ENCODE results near the gene LIMK1. TPM values are rescaled to one million over a fixed set of nuclear protein-coding genes. Genes with fewer than 3 reads are reported as not detected.

Gene LIMK1
- total RNA-seq, 3 donors from 2014 or later, result 18.0 to 18.6 (median 18.1) TPM

GRCh38 chr7:74082770-74083116 is 861 bp upstream of the LIMK1 start:
- Histone ChIP-seq H3K27ac (no peak overlapping the region), H3K27me3 (no peaks in the 10 kb centered on the region), H3K4me3 (peak overlapping the region in 1 of 3 donors; percentile 79), H3K36me3 (no peaks in the 10 kb centered on the region), H3K4me1 (peaks cover 7% of the 10 kb centered on the region in 2 donors), H3K9me3 (no peaks in the 10 kb centered on the region)
- no peak for DNase-seq (ENCODE audit: low spot score in 2 of 2)
- TF ChIP-seq POLR2A (IDR thresholded peaks at IDR 0.05) (no peak), CTCF (IDR thresholded peaks at IDR 0.05) (no peak), POLR2AphosphoS5 (IDR thresholded peaks at IDR 0.05) (no peak)
- intact Hi-C loops (cut with DNase I; ENCODE audit: low total_unique reads), result no loop called here

GRCh38 chr7:74083928-74084721 is 521 bp downstream of the LIMK1 start:
- DNase-seq (ENCODE audit: low spot score in 2 of 2), result no peak
- no peak for TF ChIP-seq POLR2A (IDR thresholded peaks at IDR 0.05)
- no peak for TF ChIP-seq CTCF (IDR thresholded peaks at IDR 0.05)
- TF ChIP-seq POLR2AphosphoS5 (IDR thresholded peaks at IDR 0.05), result no peak
- Histone ChIP-seq H3K9me3 (no peaks in the 10 kb centered on the region), H3K36me3 (no peaks in the 10 kb centered on the region), H3K4me1 (peaks cover 7% of the 10 kb centered on the region in 2 donors), H3K27ac (peak overlapping the region; percentile 71 to 84), H3K4me3 (peak overlapping the region; percentile 74 to 84 (median 79)), H3K27me3 (no peaks in the 10 kb centered on the region)
- intact Hi-C loops (cut with DNase I; ENCODE audit: low total_unique reads), result loop anchor here (2.0 kb wide), 1 partner anchor 315 kb away; no protein-coding TSS in a partner anchor

GRCh38 chr7:74084722-74085578 is 1.3 kb downstream of the LIMK1 start:
- H3K9me3 ChIP-seq, result no peaks in the 10 kb centered on the region
- no peaks in the 10 kb centered on the region for H3K36me3 ChIP-seq
- H3K27me3 ChIP-seq, result no peaks in the 10 kb centered on the region
- no peak for DNase-seq (ENCODE audit: low spot score in 2 of 2)
- TF ChIP-seq POLR2AphosphoS5 (IDR thresholded peaks at IDR 0.05) (no peak), POLR2A (IDR thresholded peaks at IDR 0.05) (no peak), CTCF (IDR thresholded peaks at IDR 0.05) (no peak)
- peak overlapping the region; percentile 74 to 84 (median 79) for H3K4me3 ChIP-seq
- peak overlapping the region; percentile 71 to 84 for H3K27ac ChIP-seq
- intact Hi-C loops (cut with DNase I; ENCODE audit: low total_unique reads), result loop anchor here (2.0 kb wide), 1 partner anchor 314 kb away; no protein-coding TSS in a partner anchor
- peaks cover 7% of the 10 kb centered on the region in 2 donors for H3K4me1 ChIP-seq

GRCh38 chr7:74087791-74088453 is 4.3 kb downstream of the LIMK1 start:
- no peak overlapping the region for H3K4me3 ChIP-seq
- TF ChIP-seq POLR2AphosphoS5 (IDR thresholded peaks at IDR 0.05) (no peak), CTCF (IDR thresholded peaks at IDR 0.05) (no peak), POLR2A (IDR thresholded peaks at IDR 0.05) (no peak)
- no peak overlapping the region for H3K27ac ChIP-seq
- H3K9me3 ChIP-seq, result no peaks in the 10 kb centered on the region
- peaks cover 14 to 16% of the 10 kb centered on the region in 2 donors for H3K4me1 ChIP-seq
- no peaks in the 10 kb centered on the region for H3K27me3 ChIP-seq
- H3K36me3 ChIP-seq, result no peaks in the 10 kb centered on the region
- intact Hi-C loops (cut with DNase I; ENCODE audit: low total_unique reads), result no loop called here
- no peak for DNase-seq (ENCODE audit: low spot score in 2 of 2)

Data from breast epithelium (tissue), 4 donors.